Loucy (cell line): ENCODE results near the gene ABCA1.

Source experiments
- CTCF ChIP-seq: fragments of 200-600 bp; sonication (generic); conservative IDR thresholded peaks from 2 replicates; pipeline ENCODE4 v1.5.1; 2014; ENCODE audit warnings: mild to moderate bottlenecking, antibody characterized with exemption, low read length
- EZH2phosphoT487 ChIP-seq: fragments of 200-600 bp; IDR thresholded peaks from 2 replicates; pipeline ENCODE4 v1.6.1; 2018; ENCODE audit warnings: antibody characterized with exemption, mild to moderate bottlenecking, moderate library complexity, borderline replicate concordance

GRCh38 chr9:104882566-104882965 is 45.4 kb downstream of the ABCA1 start:
- TF ChIP-seq CTCF (no peak), EZH2phosphoT487 (no peak)
